HG03432 (cell line): ENCODE results near the gene PIK3AP1.

ENCODE experiments used
- ATAC-seq: cut with Tn5 transposase; IDR thresholded peaks from one replicate; pipeline ENCODE4 v1.9.1; 2021; ENCODE audit warnings: mild to moderate bottlenecking, moderate library complexity; ENCODE audit not compliant: unreplicated experiment

Gene PIK3AP1

GRCh38 chr10:96619120-96619519, 101.2 kb downstream of the PIK3AP1 start:
- no peak for ATAC-seq

- ATAC-seq: no peak
These were observed 101.7 kb downstream of the PIK3AP1 start for GRCh38 chr10:96618653-96619052.

- ATAC-seq: no peak
These were observed 103.4 kb downstream of the PIK3AP1 start for GRCh38 chr10:96616961-96617360.

GRCh38 chr10:96614515-96614914, 105.8 kb downstream of the PIK3AP1 start:
- no peak for ATAC-seq

- no peak for ATAC-seq
These were observed 106.7 kb downstream of the PIK3AP1 start for GRCh38 chr10:96613576-96613975.

GRCh38 chr10:96612055-96612830, 108.1 kb downstream of the PIK3AP1 start:
- no peak for ATAC-seq

GRCh38 chr10:96610817-96611216, 109.5 kb downstream of the PIK3AP1 start:
- ATAC-seq: no peak

- no peak for ATAC-seq
These were observed 110.8 kb downstream of the PIK3AP1 start for GRCh38 chr10:96609510-96609909.

- ATAC-seq: no peak
These were observed 111.5 kb downstream of the PIK3AP1 start for GRCh38 chr10:96608805-96609204.

- ATAC-seq: no peak
These were observed 112.1 kb downstream of the PIK3AP1 start for GRCh38 chr10:96608262-96608661.

- ATAC-seq: no peak
These were observed 113.4 kb downstream of the PIK3AP1 start for GRCh38 chr10:96606946-96607345.

- no peak for ATAC-seq
These were observed 114.1 kb downstream of the PIK3AP1 start for GRCh38 chr10:96606216-96606615.

GRCh38 chr10:96600337-96600736, 120.0 kb downstream of the PIK3AP1 start:
- no peak for ATAC-seq

- ATAC-seq: no peak
These were observed 121.5 kb downstream of the PIK3AP1 start for GRCh38 chr10:96598846-96599245.

- no peak for ATAC-seq
These were observed 123.6 kb downstream of the PIK3AP1 start for GRCh38 chr10:96596422-96597407.

GRCh38 chr10:96595741-96596140, 124.6 kb downstream of the PIK3AP1 start:
- ATAC-seq: no peak

GRCh38 chr10:96591946-96592345, 128.4 kb downstream of the PIK3AP1 start:
- no peak for ATAC-seq

- ATAC-seq: peak; percentile 37
These were observed 131.5 kb downstream of the PIK3AP1 start for GRCh38 chr10:96588616-96589419.

GRCh38 chr10:96588060-96588554, 132.2 kb downstream of the PIK3AP1 start:
- no peak for ATAC-seq

- no peak for ATAC-seq
These were observed 132.9 kb downstream of the PIK3AP1 start for GRCh38 chr10:96587264-96588059.
